LHCN-M2 (cell line): ENCODE results near the gene TBC1D22A. TPM values are rescaled to one million over a fixed set of nuclear protein-coding genes. Genes with fewer than 3 reads are reported as not detected.
"Not testable (repeated sequence)": the region's sequence is repeated elsewhere in the genome, so short reads cannot be mapped to it uniquely, and the experiment has no call there.

Experiments used
- DNase-seq: peaks from one replicate; pipeline ENCODE4 v3.0.0-alpha.2; 2012; ENCODE audit warnings: low read depth
- total RNA-seq: library from RNA; depleted of rRNA; stranded (reverse); fragments of >200 nt; gene quantifications from 2 replicates; pipeline ENCODE4 v1.2.3, GENCODE V29; 2014

TBC1D22A gene
- total RNA-seq, 1 experiment from 2014 or later: 13.1 TPM

DNA sequence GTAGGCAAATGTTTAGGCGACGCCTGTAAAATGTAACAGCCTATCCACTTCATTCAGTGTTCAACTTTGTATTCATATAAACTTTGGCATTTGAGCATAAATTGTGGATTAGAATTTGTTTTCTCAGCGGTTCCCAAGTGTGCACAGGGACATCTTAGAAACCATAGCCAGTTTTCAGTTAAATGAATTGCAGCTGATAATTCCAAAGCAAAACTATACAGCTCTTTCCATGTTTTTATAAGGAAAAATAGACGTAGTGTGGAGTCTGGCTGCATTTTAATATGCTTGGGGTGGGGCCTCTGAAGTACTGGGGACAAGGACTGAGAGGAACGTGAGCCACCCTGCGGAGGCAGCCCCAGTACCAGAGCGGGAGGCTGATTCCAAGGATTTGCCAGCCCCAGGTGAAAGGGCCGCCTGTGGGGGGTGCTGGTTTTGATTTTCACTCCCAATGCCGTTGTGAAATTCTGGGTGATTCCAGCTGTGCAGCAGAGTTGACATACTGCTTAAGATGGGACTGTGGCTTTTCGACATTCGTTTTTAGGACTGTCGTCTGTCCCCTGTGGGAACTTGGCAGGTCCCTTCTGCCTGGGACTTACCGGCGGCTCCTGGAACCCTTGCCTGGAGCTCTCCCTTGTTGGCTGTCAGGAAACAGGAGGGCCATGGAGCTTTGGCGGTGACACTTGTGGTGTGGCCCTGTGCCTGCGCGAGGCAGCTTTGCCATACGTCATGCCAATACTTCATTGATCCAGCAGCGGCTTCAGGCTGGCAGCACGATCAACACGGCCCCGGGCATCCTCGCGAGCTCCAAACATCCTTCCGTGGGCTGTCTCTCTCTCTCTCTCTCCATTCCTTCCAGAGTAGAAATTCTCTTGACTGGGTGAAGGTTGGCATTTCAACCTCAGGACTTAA is 370.9 kb downstream of the TBC1D22A start:
- DNase-seq: no peak

DNA sequence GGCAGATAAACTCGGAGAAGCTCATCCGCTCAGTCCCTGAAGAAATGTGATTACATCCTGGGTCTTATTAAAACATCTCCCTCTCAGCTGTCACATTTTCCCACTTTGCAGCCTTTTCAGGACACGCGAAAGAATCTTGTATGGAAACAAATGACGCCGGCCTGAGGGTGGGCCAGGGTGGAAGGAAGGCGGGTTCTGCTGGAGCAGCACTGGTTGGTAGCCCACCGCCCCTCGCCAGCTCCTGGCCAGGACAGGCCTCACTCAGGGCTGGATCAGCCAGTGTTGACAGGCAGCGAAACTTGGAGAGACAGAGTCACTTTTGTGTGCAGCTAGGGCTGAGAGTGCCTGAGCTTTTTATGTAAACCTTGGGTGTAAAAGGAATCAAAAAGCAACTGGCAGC is 371.8 kb downstream of the TBC1D22A start:
- DNase-seq: no peak

DNA sequence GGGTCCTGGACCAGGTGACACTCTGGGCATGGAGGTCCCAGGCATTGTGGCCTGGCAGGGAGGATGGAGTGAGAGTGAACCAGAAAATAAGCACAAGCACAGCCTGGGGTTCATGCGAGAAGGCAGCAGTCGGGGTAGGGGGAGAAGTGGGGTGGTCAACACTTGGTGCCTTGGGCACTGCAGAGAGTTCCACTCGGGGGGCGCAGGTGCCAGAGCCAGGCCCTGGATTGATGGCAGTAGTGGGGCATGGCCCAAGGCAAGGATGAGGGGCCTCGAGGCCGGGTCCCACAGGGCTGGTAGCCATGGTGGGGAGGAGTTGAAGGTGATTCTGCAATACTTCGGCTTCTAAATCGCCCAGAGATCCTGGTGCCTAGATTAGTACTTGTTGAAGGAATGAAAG is 372.9 kb downstream of the TBC1D22A start:
- DNase-seq: no peak

DNA sequence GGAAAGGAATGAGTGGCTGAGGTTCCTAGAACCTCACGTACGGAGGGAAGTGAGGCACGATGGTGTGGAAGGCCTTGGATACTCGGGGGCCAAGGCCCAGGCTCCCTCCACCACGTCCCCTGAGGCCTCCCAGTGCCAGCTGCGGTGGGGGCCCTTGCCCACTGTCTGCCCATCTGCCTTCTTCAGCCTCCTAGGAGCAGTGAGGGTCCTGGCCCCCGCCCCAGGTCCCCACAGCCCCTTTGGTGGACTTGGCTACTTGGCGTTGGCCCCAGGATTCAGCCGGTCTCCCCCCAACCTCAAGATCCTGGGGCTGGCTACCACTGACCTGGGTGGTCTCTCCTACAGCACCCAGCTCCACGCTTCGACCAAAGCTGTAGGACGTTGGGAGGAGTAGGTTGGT is 373.6 kb downstream of the TBC1D22A start:
- DNase-seq: no peak

DNA sequence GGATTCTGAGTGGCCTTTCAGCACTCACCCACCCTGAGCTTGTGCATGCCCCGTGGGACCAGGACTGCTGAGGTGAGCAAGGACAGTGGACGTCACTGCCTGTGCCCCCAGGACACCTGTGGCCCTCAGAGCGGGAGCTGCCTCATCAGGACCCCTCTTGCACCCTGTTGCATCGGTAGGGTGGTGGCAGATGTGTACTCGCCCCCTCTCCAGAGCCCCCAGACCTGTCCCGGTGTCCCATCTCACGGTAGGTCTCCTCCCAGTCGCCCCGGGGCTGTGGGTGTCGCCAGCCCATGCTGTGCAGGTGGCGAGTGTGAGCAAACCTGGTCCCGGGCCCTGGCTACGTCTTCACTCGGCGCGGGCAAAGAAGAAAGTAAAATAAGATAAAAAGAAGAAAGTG is 374.2 kb downstream of the TBC1D22A start:
- no peak for DNase-seq

DNA sequence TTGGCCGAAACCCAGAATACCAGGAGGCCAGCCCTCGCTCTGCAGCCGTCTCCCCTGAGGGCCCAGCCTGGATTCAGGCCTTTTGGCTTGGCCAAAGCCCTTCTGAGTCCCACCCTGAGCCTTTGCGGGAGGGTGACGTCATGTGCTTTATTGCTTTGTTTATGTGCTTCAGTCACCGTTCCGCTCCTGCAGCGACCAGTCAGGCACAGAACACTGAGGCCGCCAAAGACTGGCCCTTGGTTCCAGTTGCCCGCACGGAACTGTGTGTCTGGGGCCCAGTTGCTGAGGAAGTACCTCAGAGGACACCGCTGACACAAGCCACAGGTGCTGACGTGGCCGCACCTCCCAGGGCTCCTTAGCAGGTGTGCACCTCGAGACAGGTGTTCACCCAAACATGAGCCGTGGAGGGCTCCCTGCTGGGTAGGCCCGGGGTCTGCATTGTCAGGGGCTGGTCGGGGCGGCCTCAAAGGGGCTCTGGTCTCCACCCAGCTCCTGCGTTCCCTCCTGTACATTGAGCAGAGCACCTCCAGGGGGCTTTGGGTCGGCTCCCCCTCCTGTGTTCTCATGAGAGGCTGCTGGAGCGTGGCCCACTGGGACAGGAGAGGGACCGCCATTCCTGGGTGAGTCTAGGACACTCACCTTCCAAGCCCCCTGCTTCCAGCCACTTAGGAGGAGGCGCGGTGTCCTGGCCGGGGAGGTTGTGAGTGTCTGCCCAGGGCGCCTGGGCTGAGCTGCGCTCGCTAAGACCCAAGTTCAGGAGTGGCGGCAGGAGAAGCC is 376.8 kb downstream of the TBC1D22A start:
- DNase-seq: no peak

DNA sequence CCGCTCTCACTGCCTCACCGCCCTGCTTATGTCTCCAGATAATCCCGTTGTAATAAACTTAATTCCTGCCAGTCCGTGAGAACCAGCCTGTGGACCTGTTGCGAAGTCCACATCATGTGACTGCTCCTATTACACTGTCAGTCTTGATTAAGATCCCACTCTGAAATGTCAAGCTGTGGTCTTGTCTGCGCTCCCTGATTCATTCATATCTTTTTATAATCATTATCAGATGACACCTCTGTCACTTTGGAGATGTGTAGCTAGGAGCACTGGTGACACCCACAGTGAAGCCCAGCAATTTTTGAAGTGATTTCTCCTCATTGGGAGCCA is 377.3 kb downstream of the TBC1D22A start:
- DNase-seq: no peak

DNA sequence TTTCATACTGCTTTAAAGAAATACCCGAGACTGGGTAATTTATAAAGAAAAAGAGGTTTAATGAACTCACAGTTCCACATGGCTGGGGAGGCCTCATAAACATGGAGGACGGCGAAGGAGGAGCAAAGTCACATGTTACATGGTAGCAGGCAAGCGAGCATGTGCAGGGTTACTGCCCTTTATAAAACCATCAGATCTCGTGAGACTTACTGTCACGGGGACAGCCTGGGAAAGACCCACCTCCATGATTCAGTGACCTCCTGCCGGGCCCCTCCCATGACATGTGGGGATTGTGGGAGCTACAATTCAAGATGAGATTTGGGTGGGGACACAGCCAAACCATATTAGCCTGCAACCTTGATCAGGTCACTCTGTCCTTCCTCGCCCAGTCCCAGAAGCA is 378.5 kb downstream of the TBC1D22A start:
- DNase-seq: not testable (repeated sequence)

DNA sequence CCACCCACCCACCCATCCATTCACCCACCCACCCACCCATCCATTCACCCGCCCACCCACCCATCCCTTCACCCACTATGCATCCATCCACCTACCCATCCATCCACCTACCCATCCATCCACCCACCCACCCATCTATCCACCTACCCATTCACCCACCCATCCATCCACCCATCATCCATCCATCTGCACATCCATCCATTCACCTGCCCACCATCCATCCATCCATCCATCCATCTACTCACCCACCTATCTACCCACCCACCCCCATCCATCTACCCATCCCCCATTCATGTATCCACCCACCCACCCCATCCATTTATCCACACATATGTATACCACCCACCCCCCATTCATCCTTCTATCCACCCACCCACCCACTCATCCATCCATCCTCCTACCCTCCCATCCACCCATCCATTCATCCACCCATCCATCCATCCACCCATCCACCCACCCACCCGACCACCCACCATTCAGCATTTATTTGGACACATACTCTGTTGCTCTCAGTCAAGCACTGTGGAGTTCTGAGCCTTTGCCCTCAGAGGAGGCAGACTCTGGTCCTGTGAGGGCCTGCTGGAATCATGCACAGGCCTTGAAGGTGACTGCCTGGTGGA is 380.1 kb downstream of the TBC1D22A start:
- DNase-seq: no peak

DNA sequence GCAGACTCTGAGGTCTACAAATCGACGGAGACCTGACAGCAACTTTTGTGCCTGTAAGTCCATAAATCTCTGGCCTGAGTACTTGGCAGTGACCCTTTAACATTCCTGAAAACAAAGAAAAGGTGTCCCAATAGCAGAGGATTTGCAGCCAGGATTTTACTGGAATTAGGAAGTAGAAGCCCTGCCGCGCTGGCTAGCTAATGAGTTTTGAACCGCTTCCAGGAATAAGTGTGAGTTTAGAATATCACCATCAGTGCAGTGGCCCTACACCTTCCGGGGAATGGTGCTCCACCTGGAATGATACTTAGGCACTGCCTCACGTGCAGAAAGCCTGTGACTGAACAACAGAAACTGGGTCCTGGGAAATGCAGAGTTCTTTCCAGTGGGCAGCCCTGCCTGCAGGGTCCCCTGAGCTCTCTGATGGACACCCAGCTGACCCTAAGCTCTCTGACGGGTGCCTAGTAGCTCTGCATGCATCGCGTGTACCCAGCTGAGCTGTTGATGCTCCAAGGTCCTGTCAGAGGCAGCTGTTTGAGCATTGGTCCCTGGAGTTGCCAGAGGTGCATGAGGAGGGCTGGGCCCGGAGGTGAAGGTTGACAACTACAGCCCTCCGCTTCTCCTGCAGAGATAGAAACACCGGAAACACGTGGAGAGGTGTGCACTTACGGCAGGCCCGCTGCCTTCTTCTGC is 380.9 kb downstream of the TBC1D22A start:
- DNase-seq: no peak

DNA sequence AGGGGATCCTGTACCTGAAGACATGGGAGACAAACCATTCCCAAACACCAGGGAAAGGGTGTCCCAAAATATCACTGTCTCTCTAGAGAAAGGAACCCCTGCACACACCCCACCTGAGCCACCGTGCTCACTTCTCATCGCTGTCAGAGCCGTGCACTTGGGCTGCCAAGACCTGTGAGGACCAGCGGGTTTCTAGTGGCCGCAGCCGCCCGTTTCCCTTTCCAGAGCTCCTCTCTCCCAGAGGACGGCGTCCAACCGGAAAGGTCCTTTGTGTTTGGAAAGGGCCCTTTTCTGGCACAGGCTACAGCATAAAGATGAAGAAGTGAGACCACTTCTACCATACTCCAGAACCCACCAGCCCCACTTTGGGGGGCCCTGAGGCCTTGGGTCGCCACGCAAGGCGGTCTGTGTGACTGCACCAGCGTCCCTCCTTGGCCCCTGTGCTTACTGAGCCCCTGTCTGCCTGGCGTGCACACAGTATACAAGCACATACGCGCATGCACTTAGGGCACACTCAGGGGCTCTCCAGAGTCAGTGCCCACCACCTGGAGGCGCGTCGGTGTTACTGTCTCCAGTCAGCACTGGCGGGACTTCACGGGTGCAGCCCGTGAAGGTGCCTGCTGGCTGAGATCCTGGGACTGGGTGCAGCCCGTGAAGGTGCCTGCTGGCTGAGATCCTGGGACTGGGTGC is 381.8 kb downstream of the TBC1D22A start:
- DNase-seq: no peak

DNA sequence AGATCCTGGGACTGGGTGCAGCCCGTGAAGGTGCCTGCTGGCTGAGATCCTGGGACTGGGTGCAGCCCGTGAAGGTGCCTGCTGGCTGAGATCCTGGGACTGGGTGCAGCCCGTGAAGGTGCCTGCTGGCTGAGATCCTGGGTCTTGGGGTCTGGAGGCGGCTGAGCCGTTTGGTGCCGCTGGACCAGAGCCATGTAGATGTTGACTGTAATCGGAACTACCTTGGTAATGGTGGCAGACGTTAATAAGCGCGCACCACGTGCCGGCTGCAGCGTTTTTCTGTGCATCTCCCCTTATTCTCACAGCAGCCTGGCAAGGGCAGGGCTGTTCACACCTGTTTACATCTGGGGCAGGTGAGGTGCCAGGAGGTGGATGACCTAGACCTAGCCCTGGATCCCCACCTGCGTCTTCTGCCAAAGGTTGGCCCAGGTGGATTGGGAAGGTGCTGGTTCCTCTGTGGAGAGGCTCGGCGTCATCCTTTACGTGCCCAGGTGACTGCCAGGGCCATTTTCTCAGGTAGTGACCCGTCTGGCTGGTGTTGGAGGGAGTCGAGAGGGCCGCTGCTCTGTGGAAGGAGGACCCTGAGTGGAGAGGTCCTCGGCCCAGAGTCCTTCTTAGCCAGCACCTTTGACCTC is 382.5 kb downstream of the TBC1D22A start:
- DNase-seq: no peak

DNA sequence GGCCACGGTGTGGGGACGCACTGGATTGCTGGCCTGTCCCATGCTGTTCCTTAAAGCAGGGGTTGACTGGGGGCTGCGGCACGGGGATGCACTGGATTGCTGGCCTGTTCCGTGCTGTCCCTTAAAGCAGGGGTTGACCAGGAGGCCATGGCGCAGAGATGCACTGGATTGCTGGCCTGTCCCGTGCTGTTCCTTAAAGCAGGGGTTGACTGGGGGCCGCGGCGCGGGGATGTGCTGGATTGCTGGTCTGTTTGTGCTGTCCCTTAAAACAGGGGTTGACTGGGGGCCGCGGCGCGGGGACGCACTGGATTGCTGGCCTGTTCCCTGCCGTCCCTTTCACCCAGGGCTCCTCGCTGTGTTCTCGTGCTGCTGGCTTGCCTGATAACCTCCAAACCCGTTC is 383.4 kb downstream of the TBC1D22A start:
- DNase-seq: no peak

DNA sequence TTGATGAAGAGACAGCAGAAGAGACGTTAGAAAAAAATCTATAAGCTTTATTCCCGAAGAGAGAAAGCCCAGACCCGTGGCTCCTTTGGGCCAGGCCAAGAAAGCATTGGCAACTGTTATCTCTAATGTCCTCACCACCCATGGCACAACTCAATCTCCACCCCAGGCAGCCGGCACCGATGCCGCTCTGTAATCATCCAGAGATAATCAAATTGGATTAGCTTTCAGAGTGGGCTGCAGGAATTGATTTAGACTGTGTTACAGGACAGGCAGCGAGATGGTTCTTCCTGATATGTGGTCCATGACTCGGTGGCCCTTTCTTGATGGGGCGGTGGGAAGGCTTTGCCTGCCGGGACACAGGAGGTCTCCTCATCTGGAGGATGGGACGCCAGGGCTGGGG is 383.9 kb downstream of the TBC1D22A start:
- DNase-seq: no peak

DNA sequence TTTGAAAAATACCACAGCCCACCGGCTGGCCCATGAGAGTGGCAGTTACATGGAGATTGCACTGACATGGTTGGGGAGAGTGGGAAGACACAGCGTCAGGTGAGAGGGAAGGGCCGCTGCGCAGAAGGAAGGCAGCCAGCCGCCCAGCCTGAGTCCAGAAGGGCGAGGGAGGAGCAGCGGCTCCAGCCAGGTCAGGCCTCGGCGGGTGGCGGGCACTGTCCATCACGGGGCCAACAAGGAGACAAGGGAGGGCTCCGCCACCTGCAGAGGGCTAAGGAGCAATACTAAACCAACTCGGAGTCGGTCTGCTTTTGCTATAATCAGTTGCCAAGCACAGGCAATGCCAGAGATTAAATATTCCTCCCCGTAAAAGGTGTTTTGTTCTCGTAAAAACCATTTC is 384.5 kb downstream of the TBC1D22A start:
- no peak for DNase-seq

DNA sequence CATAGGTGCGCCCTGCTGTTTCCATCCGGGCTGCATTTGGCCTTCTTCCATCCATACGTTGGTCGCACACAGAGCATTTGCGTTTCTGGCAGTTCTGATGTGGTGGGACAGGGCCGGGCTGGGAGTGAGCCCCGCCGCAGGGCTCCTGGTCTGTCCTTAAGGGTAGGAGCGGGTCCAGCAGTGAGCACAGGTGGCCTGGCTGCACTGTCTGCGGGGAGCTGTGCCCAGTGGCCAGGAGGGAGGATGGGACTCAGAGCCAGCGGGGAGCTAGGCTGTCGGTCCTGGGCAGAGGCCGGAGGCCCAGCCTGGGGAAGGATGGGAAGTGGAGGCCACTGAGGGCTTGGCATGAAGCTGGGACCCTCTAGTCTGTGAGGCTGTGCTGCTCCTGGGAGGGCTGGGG is 385.1 kb downstream of the TBC1D22A start:
- no peak for DNase-seq

DNA sequence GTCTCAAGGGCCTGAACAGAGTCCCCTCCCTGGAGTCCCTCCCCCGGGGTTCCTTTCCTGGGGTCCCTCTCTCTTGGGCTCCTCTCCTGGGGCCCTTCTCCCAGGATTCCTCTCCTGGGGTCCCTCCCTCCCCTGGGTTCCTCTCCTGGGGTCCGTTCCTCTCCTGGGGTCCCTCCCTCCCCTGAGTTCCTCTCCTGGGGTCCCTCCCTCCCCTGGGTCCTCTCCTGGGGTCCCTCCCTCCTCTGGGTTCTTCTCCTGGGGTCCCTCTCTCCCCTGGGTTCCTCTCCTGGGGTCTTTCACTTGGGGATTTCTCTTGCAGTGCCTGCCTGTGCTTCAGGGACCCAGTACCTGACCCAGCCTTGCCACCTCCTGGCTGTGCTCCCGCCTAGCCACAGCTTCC is 386.1 kb downstream of the TBC1D22A start:
- DNase-seq: no peak

DNA sequence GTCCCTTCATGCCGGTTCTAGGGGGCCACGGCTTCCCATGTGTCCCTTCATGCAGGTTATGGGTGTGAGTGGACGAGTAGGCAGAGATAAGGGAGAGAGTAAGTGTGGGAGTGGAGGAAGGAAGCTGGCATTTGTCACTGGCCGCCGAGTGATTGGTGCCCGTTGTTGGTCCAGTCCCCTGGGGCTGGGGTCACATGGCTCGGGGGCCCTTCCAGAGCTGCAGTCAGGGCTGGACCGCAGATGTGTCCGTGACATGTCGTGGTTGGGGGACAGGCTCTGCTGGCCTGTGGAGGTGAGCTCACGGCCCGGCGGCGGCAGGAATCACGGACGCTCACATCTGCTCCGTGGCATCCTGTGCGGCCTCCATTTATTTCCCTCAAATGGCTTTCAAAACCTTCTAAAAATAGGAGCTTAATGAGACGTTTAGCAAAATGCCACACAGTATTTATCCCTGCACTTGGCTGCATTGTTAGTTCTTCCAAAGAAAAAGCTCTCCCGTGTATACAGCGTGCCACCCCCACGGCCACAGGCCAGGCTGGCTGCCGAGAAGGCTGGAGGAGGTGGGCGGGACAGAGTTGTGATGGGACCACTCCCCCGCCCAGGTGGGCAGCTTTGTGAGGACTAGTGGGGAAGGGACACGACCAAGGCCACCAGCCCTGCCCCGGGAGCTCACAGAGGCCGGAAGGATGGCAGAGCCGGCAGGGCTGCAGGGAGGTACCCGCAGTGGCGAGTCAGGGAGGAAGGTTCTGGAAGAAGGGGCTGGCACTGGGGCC is 386.7 kb downstream of the TBC1D22A start:
- no peak for DNase-seq

DNA sequence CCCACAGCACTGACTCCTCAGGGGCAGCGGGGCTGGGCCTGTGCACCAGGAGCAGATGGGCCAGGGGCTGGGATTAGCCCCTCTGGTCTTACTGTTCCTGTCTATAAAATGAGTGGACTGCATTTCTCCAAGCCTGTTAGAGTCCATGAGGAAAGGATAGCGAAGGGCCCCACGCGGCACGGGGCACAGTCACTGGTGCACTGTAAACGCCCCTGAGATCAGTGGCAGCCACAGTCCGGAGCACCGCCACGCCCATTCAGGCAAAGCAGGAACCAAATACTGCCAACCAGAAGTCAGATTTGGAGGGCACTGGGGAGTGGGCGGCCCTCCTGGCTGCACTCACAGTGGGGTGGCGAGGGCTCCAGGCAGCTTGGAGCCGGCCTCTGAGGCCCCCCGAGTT is 387.5 kb downstream of the TBC1D22A start:
- DNase-seq: no peak

DNA sequence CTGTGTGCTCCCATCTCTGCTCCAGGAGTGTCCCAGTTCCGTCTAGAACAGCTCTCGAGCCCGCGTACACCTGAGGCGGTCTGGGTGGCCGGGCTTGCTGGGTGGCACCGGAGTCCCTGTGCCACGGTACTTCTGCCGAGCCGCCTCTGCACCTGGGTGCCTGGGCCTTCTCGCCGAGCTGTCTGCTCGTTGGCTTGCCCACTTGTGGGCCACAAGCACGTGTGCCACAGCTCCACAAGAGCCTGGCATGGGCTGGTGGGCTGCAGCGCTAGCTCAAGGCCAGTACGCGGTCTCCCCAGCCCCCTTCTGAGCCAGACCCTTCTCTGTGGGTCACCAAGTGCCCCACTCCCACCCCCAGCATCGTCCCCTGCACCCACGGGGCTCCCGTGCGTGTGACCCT is 388.0 kb downstream of the TBC1D22A start:
- DNase-seq: no peak
